ENCODE measurements around the gene FAM76A. TPM values are rescaled to one million over a fixed set of nuclear protein-coding genes. Genes with fewer than 3 reads are reported as not detected.

FAM76A gene
- total RNA-seq, 1 experiment from 2014 or later: 9.6 TPM

DNA sequence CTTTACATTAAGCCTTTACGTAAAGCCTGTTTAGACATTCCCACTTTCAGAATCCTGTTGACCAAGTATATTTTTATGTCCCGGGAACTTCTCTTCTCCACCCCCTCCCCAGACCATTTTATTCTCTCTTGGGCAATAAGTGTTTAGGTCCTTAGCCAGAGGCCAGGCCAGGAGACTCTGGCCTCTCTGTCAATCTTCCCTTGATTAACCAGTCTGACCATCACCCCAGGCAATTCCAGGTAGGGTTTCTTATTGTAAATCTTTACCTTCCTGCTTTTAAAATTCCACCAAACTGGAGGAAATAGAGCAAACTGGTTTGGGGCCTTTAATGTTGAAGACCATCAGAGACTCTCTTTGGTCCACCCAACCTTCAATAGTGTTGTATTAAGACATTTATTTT is 41.6 kb upstream of the FAM76A start:
- ATAC-seq (no peak), DNase-seq (ENCODE audit: low read depth, low spot score) (no peak)
- H2AFZ ChIP-seq (ENCODE audit: low read depth, low read length, poor library complexity, severe bottlenecking): no peak overlapping the region
- H3K27me3 ChIP-seq (ENCODE audit: insufficient read depth, low read length): no peaks in the 10 kb centered on the region
- POLR2A ChIA-PET: no interaction called here
- H4K20me1 ChIP-seq (ENCODE audit: insufficient read depth): no peaks in the 10 kb centered on the region
- H3K9me3 ChIP-seq (ENCODE audit: control insufficient read depth in 1 of 2, insufficient read depth in 1 of 2, low read depth in 1 of 2, low read length in 2 of 2): peaks cover 4 to 5% of the 10 kb centered on the region in 2 experiments; a peak in 2 of 4 replicates
- CTCF ChIA-PET: no interaction called here
- H3K79me2 ChIP-seq (ENCODE audit: insufficient read depth, low read length): no peaks in the 10 kb centered on the region
- H3K4me1 ChIP-seq (ENCODE audit: control insufficient read depth in 1 of 2, insufficient read depth in 2 of 2, low read length in 2 of 2): peaks cover 7 to 14% of the 10 kb centered on the region in 2 experiments; a peak in 3 of 4 replicates
- intact Hi-C loops (cut with micrococcal nuclease): no loop called here
- no peak overlapping the region for H3K4me2 ChIP-seq (ENCODE audit: low read length)
- no peak overlapping the region for H3K9ac ChIP-seq (ENCODE audit: low read length)
- no peaks in the 10 kb centered on the region for H3K36me3 ChIP-seq (ENCODE audit: control insufficient read depth in 1 of 2, insufficient read depth in 2 of 2, low read length in 2 of 2)
- no TSS peak for BruUV-seq (replicated peaks)
- TF ChIP-seq YY1 (IDR thresholded peaks at IDR 0.05; ENCODE audit: extremely low read depth, insufficient replicate concordance, low read depth, low read length): no peak
- H3K4me3 ChIP-seq (replicated peaks in 1 of 2; ENCODE audit: low read depth in 1 of 2, low read length in 2 of 2): no peak overlapping the region
- RAD21 ChIA-PET (ENCODE audit: low non-redundant PET in 1 of 2, low total read pairs in 2 of 2, uncharacterized antibody in 2 of 2, unreplicated experiment in 2 of 2): no interaction called here
- no peaks in the 10 kb centered on the region for H3K9me2 ChIP-seq (ENCODE audit: insufficient read depth)
- H3K27ac ChIP-seq (ENCODE audit: low read depth, low read length): no peak overlapping the region

DNA sequence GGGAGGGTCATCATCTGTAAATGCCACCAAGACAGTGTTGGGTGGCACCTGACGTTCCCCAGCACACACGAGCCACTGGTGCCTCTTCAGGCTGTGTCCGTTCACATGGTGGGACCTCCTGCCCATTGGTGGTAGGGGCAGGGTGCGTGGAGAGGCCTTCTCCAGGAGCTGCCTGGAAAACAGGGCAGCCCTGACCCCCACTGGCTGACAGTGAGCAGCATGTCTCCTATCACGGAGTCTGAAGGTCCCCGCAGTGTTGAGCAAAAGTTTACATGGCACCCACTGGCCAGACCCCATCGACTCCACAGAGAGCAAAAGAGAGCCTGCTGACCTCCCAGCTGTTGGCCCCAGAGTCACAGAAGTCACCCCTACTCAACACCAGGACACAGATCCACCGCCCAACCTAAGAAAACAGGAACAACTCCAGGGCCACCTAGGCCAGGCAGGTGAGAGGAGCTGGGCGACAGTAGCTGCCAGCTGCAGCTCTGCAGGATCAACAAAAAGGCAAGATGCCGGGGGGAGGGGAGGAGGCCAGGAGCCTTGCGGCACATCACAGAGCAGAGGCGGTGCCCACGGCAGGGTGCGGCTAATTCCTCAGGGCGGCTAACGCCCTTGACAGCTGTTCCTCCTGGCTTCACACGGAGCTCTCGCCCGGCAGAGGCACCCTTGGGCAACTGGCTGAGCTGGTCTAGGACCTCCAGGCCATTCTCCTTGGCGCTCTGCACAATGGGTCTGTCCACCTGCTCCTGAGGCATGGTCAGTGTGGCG is 39.4 kb upstream of the FAM76A start:
- intact Hi-C loops (cut with micrococcal nuclease): no loop called here
- Histone ChIP-seq H2AFZ (ENCODE audit: low read depth, low read length, poor library complexity, severe bottlenecking) (no peak overlapping the region), H3K4me2 (ENCODE audit: low read length) (peak overlapping the region; percentile 48), H3K9me3 (ENCODE audit: control insufficient read depth in 1 of 2, insufficient read depth in 1 of 2, low read depth in 1 of 2, low read length in 2 of 2) (peaks cover 0 to 4% of the 10 kb centered on the region in 2 experiments; a peak in 2 of 4 replicates), H3K9ac (ENCODE audit: low read length) (no peak overlapping the region), H3K4me3 (replicated peaks in 1 of 2; ENCODE audit: low read depth in 1 of 2, low read length in 2 of 2) (no peak overlapping the region), H3K27ac (ENCODE audit: low read depth, low read length) (no peak overlapping the region), H3K27me3 (ENCODE audit: insufficient read depth, low read length) (no peaks in the 10 kb centered on the region), H3K36me3 (ENCODE audit: control insufficient read depth in 1 of 2, insufficient read depth in 2 of 2, low read length in 2 of 2) (no peaks in the 10 kb centered on the region), H4K20me1 (ENCODE audit: insufficient read depth) (no peaks in the 10 kb centered on the region), H3K79me2 (ENCODE audit: insufficient read depth, low read length) (no peaks in the 10 kb centered on the region), H3K4me1 (ENCODE audit: control insufficient read depth in 1 of 2, insufficient read depth in 2 of 2, low read length in 2 of 2) (peaks cover 7 to 14% of the 10 kb centered on the region in 2 experiments; a peak in 3 of 4 replicates), H3K9me2 (ENCODE audit: insufficient read depth) (no peaks in the 10 kb centered on the region)
- ChIA-PET CTCF (no interaction called here), POLR2A (interaction anchor here (1.1 to 1.7 kb wide), 2 partner anchors 14 kb away, joined by 3 read pairs; partner anchors contain the start of gene IFI6), RAD21 (ENCODE audit: low non-redundant PET in 1 of 2, low total read pairs in 2 of 2, uncharacterized antibody in 2 of 2, unreplicated experiment in 2 of 2) (no interaction called here)
- ATAC-seq (peak; percentile 95), DNase-seq (ENCODE audit: low read depth, low spot score) (no peak)
- TF ChIP-seq, protein P1, sequence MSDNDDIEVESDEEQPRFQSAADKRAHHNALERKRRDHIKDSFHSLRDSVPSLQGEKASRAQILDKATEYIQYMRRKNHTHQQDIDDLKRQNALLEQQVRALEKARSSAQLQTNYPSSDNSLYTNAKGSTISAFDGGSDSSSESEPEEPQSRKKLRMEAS (IDR thresholded peaks at IDR 0.05): no peak
- TF ChIP-seq TCF7L2 (IDR thresholded peaks at IDR 0.05; ENCODE audit: borderline replicate concordance, extremely low read depth, insufficient read depth, insufficient read length): peak; percentile 97
- no peak for TF ChIP-seq EGR1 (IDR thresholded peaks at IDR 0.05; ENCODE audit: low read depth)
- no TSS peak for BruUV-seq (replicated peaks)
